ENCODE measurements around the gene NPW. TPM values are rescaled to one million over a fixed set of nuclear protein-coding genes. Genes with fewer than 3 reads are reported as not detected.
A peak's percentile ranks its signal among the peaks of the same experiment; 100 is the strongest.

Gene NPW
- total RNA-seq, 1 donor, result not detected

GRCh38 chr16:1980770-1981087 is 38.9 kb upstream of the NPW start:
- H3K9me3 ChIP-seq (ENCODE audit: low read depth, low read length), result no peaks in the 10 kb centered on the region
- H3K4me1 ChIP-seq (ENCODE audit: insufficient read depth, low read length), result peaks cover 21% of the 10 kb centered on the region
- no peak overlapping the region for H3K4me3 ChIP-seq (ENCODE audit: low read length)
- H3K27me3 ChIP-seq (ENCODE audit: insufficient read depth, low read length), result peaks cover 39% of the 10 kb centered on the region

GRCh38 chr16:1981398-1981836 is 38.2 kb upstream of the NPW start, which contains the start of gene NOXO1:
Gene NOXO1 (minus strand): TSS chr16:1981469. CDS start chr16:1981179, 290 bp downstream.
- no peak within 1 kb of the TSS for H3K4me3 ChIP-seq (ENCODE audit: low read length)
- peaks cover 21% of the 10 kb centered on the region for H3K4me1 ChIP-seq (ENCODE audit: insufficient read depth, low read length)
- no peaks in the 10 kb centered on the region for H3K9me3 ChIP-seq (ENCODE audit: low read depth, low read length)
- H3K27me3 ChIP-seq (ENCODE audit: insufficient read depth, low read length), result peaks cover 39% of the 10 kb centered on the region

DNA sequence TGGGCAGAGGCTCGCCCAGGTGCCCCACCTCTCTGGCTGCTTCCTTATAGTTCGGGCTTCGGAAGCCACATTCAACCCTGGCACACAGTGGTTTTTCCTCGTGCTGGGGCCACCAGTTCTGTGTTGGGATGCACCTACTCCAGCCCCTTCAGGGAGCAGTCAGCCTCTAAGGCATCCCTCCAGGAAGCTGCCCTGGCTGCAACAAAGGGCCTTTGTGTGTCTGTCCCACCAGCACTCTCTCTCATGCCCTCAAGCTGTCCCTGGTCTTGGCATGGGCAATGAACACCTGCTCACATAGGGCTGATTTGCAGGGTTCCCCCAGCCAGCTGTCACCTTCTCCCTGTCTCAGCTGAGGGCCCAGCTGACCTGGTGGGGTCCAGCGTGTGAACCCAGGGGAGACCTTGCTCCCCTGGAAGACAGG is 37.6 kb upstream of the NPW start:
- H3K4me3 ChIP-seq (ENCODE audit: low read length), result no peak overlapping the region
- no peaks in the 10 kb centered on the region for H3K9me3 ChIP-seq (ENCODE audit: low read depth, low read length)
- peaks cover 39% of the 10 kb centered on the region for H3K27me3 ChIP-seq (ENCODE audit: insufficient read depth, low read length)
- H3K4me1 ChIP-seq (ENCODE audit: insufficient read depth, low read length), result peaks cover 21% of the 10 kb centered on the region

GRCh38 chr16:1982991-1983543 is 36.5 kb upstream of the NPW start:
- Histone ChIP-seq H3K27me3 (ENCODE audit: insufficient read depth, low read length) (peaks cover 39% of the 10 kb centered on the region), H3K4me3 (ENCODE audit: low read length) (peak overlapping the region; percentile 56), H3K4me1 (ENCODE audit: insufficient read depth, low read length) (peaks cover 21% of the 10 kb centered on the region), H3K9me3 (ENCODE audit: low read depth, low read length) (no peaks in the 10 kb centered on the region)

DNA sequence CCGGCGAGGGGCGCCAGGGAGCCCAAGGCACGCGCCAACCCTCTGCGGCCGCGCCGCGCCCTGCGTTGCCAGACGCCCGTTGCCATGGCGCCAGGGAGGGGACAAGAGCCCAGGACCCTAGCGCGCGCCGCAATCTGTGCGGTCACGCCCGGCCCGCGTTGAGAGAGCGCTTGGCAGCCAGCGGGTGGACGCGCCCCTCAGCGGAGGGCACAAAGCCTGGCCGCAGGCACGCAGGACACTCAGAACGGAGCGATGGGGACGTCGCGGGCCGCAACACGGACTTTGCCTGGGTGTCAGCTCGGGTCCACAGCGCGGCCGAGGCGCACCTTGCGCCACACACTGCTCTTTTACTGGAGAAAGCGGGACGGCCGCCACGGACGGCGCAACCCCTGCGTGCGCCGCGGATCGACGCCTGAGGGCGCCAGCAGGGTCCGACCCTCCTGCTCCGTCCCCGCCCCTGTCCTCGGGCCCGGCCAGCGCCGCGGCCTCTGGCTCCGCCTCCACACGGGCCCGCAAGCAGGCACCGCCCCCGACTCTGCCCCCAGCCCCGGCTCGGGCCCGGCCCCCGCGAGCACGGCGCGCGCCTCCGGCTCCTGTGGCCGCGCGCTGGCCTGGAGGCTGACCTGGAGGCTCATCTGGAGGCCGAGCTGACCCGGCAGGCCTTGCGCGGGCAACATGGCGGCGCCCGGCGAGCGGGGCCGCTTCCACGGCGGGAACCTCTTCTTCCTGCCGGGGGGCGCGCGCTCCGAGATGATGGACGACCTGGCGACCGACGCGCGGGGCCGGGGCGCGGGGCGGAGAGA is 35.8 kb upstream of the NPW start, which contains the start of gene GFER:
Gene GFER, plus strand, starts transcription at position 650 of the 803 bp plus-strand sequence. Its CDS starts 26 bp downstream, at position 676.
- H3K9me3 ChIP-seq (ENCODE audit: low read depth, low read length), result no peaks in the 10 kb centered on the region
- peaks cover 21% of the 10 kb centered on the region for H3K4me1 ChIP-seq (ENCODE audit: insufficient read depth, low read length)
- H3K27me3 ChIP-seq (ENCODE audit: insufficient read depth, low read length), result peaks cover 42% of the 10 kb centered on the region
- H3K4me3 ChIP-seq (ENCODE audit: low read length), result peak within 1 kb of the TSS; percentile 56

DNA sequence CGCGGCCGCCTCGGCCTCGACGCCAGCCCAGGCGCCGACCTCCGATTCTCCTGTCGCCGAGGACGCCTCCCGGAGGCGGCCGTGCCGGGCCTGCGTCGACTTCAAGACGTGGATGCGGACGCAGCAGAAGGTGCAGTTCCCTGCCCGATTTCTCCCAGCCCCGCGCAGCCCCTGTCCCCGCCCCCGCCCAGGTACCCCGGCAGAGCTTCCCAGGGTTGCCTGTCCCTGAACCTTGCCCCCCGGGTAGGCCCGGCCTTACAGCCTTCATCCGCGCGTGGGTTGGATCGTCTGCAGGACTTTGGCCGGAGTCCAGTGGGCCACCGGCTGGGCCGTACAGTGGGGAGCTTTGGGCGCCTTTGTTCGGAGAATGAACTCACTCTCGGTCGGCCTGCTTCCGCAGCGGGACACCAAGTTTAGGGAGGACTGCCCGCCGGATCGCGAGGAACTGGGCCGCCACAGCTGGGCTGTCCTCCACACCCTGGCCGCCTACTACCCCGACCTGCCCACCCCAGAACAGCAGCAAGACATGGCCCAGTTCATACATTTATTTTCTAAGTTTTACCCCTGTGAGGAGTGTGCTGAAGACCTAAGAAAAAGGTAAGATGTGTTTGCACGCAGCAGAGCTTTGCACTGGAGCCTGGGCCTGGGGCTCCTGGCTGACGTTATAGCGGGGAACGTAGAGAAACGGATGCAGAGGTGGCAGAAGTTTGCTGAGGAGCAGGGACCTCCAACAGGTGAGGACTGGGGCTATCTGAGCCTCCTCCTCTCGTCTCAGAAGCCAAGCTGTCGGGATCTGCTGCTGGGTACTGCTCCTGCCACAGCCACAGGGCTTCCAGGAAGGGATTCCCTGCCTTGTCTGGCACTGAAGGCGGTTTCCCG is 35.0 kb upstream of the NPW start:
- no peaks in the 10 kb centered on the region for H3K9me3 ChIP-seq (ENCODE audit: low read depth, low read length)
- peak overlapping the region; percentile 56 for H3K4me3 ChIP-seq (ENCODE audit: low read length)
- peaks cover 24% of the 10 kb centered on the region for H3K4me1 ChIP-seq (ENCODE audit: insufficient read depth, low read length)
- H3K27me3 ChIP-seq (ENCODE audit: insufficient read depth, low read length), result peaks cover 47% of the 10 kb centered on the region

DNA sequence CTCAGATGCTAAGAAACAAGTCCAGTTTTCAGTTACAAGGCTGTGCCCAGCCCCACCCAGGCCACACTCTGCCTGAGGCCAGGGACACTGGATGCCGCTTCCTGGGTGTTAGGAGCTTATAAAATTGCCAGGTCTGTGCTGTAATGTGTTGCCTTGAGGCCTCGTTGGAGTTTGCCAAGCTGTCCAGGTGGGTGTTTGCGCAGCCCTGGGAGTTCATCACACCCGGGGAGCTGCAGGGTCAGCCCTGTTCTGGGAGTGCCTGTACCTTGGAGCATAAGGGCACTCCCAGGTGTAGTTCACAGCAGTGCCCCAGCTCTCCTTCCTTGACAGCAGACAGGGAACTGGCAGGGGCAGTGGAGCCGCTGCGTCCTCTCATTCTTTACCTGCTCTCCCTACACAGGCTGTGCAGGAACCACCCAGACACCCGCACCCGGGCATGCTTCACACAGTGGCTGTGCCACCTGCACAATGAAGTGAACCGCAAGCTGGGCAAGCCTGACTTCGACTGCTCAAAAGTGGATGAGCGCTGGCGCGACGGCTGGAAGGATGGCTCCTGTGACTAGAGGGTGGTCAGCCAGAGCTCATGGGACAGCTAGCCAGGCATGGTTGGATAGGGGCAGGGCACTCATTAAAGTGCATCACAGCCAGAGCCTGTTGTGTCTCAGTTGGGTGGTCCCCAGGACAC is 34.0 kb upstream of the NPW start:
- Histone ChIP-seq H3K27me3 (ENCODE audit: insufficient read depth, low read length) (peaks cover 40% of the 10 kb centered on the region), H3K4me3 (ENCODE audit: low read length) (no peak overlapping the region), H3K4me1 (ENCODE audit: insufficient read depth, low read length) (peaks cover 29% of the 10 kb centered on the region), H3K9me3 (ENCODE audit: low read depth, low read length) (no peaks in the 10 kb centered on the region)

DNA sequence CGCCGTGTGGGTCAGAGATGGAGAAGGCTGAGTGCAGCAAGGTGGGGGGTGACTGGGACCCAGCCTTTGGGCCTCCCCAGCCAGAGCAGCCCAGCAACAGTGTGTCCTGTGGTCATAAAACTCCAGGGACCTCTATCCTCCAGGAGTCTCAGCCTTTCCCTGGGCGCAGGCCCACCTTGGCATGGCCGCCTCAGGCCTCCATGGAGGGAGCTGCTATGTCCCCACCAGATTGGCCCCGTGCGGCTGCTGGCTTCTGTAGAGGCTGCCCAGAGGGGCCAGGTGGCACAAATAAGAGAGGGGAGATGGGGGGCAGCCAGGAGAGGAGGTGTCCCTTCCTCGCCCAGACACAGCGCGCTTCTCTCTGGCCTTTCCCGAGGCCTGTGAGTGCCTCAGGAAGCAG is 32.4 kb upstream of the NPW start:
- Histone ChIP-seq H3K9me3 (ENCODE audit: low read depth, low read length) (no peaks in the 10 kb centered on the region), H3K4me1 (ENCODE audit: insufficient read depth, low read length) (peaks cover 42% of the 10 kb centered on the region), H3K4me3 (ENCODE audit: low read length) (no peak overlapping the region), H3K27me3 (ENCODE audit: insufficient read depth, low read length) (peaks cover 33% of the 10 kb centered on the region)

DNA sequence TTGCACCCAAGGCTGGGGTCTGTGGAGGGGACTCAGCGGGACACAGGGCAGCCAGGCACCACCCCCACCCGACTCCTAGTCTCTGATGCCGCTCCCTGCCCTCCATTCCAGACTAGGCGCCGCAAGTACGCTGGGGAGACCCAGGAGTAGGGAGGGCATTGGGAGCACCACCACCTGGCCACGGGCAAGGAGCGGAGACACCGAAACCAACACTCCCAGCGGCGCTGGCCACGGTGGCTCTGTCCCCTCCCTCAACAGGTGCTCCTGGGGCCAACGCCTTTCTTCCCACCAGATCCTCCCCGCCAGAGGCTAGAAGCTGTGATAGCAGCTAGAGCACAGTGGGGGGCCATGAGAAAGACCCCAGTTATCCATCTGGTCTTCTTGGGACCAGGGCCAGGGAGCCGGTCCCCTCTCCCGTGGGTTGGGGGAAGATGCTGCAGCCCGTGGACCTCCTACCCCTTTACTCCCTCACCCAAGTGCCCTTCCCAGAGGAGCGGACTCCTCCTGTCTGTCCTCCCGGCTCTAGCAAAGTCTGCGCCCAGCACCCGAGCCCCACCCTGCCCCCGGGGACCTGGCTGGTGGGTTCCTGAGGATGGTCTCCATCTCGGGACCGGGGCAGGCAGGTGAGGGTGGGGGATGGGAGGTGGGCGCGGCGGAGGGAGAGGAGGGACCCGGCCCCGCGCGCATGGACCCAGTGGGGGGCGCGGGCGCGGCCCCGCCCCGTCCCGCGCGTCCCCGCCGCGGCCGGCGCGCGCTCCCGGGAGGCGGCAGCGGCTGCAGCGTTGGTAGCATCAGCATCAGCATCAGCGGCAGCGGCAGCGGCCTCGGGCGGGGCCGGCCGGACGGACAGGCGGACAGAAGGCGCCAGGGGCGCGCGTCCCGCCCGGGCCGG is 30.1 kb upstream of the NPW start, which contains the start of gene SYNGR3:
Gene SYNGR3, plus strand, starts transcription at position 762 of the 892 bp plus-strand sequence. CDS start 133 bp downstream, outside the sequence.
- Histone ChIP-seq H3K4me1 (ENCODE audit: insufficient read depth, low read length) (peaks cover 32% of the 10 kb centered on the region), H3K27me3 (ENCODE audit: insufficient read depth, low read length) (peaks cover 23% of the 10 kb centered on the region), H3K4me3 (ENCODE audit: low read length) (peak within 1 kb of the TSS; percentile 18), H3K9me3 (ENCODE audit: low read depth, low read length) (no peaks in the 10 kb centered on the region)

DNA sequence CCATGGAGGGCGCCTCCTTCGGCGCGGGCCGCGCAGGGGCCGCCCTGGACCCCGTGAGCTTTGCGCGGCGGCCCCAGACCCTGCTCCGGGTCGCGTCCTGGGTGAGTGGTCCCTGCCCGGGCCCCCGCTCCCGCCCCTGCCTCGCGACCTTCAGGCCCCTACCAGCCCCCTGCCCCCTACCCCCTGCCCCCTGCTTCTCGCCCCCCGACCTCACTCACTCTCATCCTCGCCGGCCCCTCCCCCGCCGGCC is 29.6 kb upstream of the NPW start:
- Histone ChIP-seq H3K9me3 (ENCODE audit: low read depth, low read length) (no peaks in the 10 kb centered on the region), H3K27me3 (ENCODE audit: insufficient read depth, low read length) (peaks cover 23% of the 10 kb centered on the region), H3K4me3 (ENCODE audit: low read length) (no peak overlapping the region), H3K4me1 (ENCODE audit: insufficient read depth, low read length) (peaks cover 26% of the 10 kb centered on the region)

DNA sequence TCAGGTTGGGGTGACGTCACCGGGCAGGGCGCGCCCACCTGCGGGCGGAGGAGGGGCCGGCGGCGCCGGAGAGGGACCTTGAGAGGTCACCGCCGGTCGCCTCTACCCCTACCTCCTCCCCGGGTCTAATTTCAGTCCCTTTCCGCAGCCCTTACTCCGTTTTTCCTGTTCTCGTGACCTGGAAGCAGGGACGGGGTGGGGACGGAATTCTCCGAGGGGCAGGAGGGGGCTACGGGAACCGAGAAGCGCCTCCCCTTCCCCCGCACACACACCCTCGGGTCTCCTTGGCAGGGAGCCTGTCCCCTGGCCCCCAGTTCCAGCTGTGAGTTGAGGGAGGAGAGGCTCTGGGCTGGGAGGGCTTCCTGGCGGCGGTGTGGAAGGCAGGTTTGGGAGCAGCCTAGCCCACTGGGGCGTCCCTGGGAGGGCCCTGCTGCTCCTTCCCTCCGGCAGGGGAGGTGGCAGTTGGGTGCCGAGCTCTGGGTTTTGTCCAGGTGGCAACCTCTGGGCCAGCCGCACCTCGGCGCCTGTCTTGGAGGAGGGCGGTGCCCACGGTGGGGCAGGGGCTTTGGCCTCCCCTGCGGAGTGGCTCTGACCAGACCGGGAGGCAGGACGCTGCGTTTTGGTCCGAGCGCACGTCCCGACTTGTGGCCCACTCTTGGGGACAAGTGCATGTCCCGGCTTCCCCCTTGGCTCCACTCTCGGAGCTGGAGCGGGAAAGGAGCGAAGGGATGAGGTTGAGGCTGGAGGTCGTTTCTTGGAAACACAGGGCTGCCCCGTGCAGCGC is 29.0 kb upstream of the NPW start:
- Histone ChIP-seq H3K4me3 (ENCODE audit: low read length) (peak overlapping the region; percentile 18), H3K9me3 (ENCODE audit: low read depth, low read length) (no peaks in the 10 kb centered on the region), H3K4me1 (ENCODE audit: insufficient read depth, low read length) (peaks cover 21% of the 10 kb centered on the region), H3K27me3 (ENCODE audit: insufficient read depth, low read length) (peaks cover 23% of the 10 kb centered on the region)

DNA sequence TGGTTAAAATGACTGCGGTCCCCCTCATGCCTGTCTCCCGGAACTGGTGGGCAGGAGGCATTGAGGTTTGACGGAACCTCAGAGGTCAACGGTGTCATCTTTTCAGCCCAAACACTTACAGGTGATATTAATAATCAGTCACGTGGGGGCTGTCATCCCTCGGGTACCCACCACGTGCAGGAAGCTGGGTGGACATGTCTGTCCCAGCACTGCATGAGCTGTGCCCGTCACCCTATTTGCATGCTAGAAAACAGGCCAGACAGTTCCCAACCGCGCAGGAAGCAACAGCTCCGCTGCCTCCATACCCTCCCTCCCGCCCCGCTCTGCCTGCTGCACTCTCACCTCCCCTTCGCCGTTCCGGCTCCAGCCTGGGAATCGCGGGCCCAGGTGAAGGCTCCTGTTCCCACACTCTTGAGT is 28.4 kb upstream of the NPW start:
- H3K4me3 ChIP-seq (ENCODE audit: low read length), result no peak overlapping the region
- peaks cover 21% of the 10 kb centered on the region for H3K4me1 ChIP-seq (ENCODE audit: insufficient read depth, low read length)
- no peaks in the 10 kb centered on the region for H3K9me3 ChIP-seq (ENCODE audit: low read depth, low read length)
- peaks cover 23% of the 10 kb centered on the region for H3K27me3 ChIP-seq (ENCODE audit: insufficient read depth, low read length)

DNA sequence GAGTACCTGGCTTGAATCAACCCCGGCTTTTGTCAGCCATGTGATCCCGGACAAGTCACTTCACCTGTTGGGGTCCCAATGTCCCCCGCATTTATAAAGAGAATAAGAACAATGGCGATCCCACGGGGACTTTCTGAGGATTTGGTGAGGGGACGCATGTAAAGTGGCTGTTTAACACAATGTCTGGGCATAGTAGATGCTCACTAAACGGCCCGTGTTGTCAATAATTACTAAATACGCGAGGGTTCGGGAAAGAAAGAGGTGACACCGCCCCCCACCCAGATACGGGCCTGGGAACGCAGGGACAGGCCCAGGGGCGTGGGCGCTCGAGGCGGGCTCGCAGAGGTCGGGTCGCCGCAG is 28.0 kb upstream of the NPW start:
- Histone ChIP-seq H3K4me3 (ENCODE audit: low read length) (peak overlapping the region; percentile 15), H3K9me3 (ENCODE audit: low read depth, low read length) (no peaks in the 10 kb centered on the region), H3K4me1 (ENCODE audit: insufficient read depth, low read length) (peaks cover 21% of the 10 kb centered on the region), H3K27me3 (ENCODE audit: insufficient read depth, low read length) (peaks cover 23% of the 10 kb centered on the region)
